Left renal cortex interstitium (tissue), 4 donors: Measurements from ENCODE around the gene MRAP2. TPM values are rescaled to one million over a fixed set of nuclear protein-coding genes. Genes with fewer than 3 reads are reported as not detected.
A peak's percentile ranks its signal among the peaks of the same experiment; 100 is the strongest.
"Not testable (repeated sequence)": the region's sequence is repeated elsewhere in the genome, so short reads cannot be mapped to it uniquely, and the experiment has no call there.

Source experiments
- DNase-seq, 4 donors: peaks; one replicate each; pipeline ENCODE4 v3.0.0-alpha.2; 2013; ENCODE audit warnings: low read depth in 4 of 4, low spot score in 2 of 4, missing footprints in 1 of 4
- polyA plus RNA-seq, 4 donors: library from polyadenylated mRNA; unstranded; fragments of 120-200 nt; gene quantifications; one replicate each; pipeline ENCODE4 v1.2.1, GENCODE V29; 2013; ENCODE audit not compliant: insufficient read length in 4 of 4

Gene MRAP2
- polyA plus RNA-seq, 4 donors = 2.3 to 4.1 (median 3.3) TPM

GRCh38 chr6:84027340-84028181 lies 6.0 kb upstream of the MRAP2 start:
- no peak for DNase-seq

DNA sequence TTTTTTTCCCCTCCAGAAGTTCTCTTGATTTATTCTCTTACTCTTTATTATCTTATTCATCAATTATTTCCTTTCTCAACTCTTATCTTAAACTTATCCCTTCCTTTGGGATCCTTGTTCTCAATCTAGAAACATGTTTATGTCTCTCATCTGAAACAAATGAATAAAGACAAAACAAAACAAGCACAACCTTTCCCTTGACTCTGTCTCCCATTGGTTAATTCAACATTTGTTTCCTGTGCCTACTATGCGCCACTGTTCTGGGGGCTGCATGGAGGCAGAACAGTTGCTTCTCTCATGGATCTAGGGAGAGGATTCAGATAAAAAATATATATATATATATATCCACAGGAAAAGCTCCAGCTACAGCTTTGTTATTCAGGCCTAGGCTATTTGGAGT lies 5.2 kb upstream of the MRAP2 start:
- DNase-seq = no peak

DNA sequence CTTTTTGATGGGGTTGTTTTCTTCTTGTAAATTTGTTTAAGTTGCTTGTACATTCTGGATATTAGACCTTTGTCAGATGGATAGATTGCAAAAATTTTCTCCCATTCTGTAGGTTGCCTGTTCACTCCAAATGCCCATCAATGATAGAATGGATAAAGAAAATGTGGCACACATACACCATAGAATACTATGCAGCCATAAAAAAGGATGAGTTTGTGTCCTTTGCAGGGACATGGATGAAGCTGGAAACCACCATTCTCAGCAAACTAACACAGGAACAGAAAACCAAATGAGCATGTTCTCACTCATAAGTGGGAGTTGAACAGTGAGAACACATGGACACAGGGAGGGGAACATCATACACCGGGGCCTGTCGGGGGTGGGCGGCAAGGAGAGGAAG lies 1.6 kb upstream of the MRAP2 start:
- DNase-seq = not testable (repeated sequence)

DNA sequence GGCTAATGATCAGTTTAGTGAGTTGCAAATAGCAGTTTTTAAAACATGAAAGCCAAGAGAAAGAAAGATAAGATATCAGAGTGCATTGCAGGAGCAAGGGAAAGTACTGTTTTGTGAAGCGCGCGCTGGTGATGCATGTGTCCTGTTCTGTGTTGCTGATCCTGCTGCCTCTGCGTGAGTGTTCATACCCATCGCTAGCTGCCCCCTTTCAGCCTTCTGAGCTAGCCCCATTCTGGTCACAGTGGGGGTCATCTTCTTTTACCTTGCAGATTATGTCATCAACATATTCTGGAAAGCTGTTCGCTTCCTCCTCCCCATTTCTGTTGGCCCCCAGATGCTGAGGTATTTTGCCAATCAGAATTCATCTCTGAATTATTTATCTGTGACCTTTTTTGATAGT lies 1.9 kb downstream of the MRAP2 start:
- DNase-seq = no peak

- no peak for DNase-seq
Measured at GRCh38 chr6:84037425-84038089, 4.0 kb downstream of the MRAP2 start.

DNA sequence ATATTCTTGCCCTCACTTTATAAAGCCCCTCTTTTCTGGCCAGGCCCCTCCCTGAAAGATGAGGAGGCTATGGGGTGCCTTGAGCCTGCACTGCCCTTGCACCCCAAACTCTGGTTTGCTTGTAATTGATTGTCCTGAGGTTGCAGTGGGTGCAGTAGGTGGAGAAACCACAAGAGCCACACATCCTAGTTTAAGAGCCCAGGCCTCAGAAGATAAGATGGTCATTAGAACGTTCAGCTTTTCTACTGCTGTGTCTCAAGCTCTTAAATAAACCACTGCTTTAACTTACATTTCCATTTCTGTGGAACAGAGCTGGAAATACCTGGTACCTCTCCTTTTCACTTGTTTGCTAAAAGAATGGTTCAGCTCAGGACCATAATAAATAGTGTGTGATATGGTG lies 9.0 kb downstream of the MRAP2 start:
- DNase-seq = no peak

DNA sequence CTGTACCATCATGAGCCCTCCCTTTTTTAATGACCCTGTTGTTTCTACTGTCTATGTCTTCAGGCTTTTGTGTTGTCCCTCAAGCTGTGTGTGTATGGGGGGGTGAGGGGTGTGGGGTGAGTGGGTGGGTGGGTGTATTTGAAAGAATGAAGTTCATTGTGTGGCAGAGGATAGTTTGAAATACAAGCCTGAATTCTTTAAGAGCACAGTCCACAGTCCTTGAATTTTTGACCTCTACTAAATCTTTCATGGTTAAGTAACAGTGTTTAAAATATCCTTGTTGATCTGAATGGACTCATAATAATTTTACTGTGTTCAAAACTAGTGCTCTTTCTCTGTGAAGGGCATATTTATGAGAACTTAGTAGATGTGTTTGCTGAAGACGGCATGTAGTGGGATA lies 10.0 kb downstream of the MRAP2 start:
- DNase-seq = no peak

DNA sequence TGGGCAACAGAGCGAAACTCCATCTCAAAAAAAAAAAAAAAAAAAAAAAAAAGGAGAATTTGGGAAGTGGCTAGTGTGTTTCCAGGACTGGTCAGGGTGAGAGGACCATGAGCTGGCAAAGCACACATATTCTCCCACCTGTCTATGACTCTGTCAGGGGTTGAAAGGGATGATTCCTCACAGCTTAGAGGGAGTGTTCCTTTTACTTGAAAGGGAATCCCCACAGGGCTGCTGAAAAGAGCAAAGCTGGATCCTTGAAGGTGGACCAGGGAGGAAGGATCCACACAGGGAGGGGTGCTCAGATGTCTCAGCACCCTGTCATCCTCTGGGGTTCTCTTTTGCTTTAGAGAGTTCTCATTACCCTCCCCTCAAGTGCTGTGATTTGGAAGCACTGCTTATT lies 13.2 kb downstream of the MRAP2 start:
- no peak for DNase-seq

- no peak for DNase-seq
Measured at GRCh38 chr6:84048588-84048987, 15.0 kb downstream of the MRAP2 start.

- DNase-seq = no peak
Measured at GRCh38 chr6:84050408-84050807, 16.8 kb downstream of the MRAP2 start.

DNA sequence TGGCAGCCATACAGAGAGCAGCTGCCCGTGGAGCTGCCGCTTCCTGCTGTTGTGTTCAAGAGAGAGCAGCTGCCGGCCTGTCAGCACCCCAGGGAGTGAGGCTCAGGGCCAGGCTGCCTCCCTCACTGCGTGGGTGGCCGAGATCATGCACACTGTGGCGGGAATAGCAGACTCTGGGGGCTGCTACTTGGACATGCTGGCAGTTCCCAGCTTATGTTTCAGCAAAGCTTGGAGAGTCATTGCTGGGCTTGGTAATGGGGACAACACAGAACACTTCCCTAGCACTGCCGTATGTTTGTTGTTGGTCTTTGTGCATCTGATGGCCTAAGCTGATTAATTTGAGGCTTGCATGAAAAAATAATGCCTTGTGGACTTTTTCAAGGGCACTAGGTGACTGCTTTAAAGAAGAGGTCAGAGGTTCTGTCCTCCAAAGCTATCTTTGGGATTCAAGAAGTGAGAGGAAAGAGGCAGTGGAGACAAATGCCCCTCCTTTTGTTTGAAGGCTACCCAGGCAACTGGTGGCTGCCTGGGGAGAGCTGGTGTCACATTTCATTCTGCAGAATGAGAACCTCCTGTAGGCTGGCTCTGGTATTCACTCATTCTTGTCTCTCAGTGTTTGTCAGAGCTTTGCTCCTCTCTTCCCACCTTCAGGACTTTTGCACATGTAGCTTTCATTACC lies 18.8 kb downstream of the MRAP2 start:
- peak in 1 of 4 donors; percentile 82 for DNase-seq

DNA sequence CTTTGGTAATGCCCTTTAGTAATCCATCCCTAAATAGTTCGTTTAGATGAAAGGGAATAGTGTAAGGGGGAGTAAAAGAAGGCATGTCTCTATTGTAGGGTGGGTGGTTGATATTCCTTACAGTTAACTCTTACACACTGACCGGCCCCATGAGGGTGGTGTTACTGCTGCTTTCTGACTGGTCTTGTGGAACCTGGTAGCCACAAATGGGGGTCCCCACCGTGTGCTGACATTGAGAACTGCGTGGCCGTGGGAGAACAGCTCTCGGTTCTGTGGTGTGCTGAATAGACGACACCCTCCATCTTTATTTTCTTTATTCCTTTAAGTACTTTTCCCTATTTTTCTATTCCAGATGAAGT lies 19.3 kb downstream of the MRAP2 start:
- DNase-seq = no peak

DNA sequence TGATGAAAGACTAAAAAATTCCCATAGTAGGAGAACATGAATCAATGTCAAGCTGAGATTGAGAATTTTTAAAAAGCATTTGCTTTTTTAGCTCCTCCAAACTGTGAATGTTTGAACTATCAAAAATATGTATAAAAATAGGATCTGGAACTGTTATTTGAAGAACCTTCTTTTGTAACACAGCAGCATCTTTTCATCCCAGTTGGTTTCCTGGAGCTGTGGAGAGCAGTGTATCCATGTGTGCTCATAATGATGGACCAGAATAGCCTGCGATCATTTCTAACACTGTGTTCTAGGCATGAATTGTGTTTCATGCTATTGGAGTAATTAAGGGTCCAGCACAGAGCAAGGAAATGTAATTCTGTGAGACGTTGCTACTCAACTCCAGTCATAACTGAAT lies 22.1 kb downstream of the MRAP2 start:
- DNase-seq = no peak

DNA sequence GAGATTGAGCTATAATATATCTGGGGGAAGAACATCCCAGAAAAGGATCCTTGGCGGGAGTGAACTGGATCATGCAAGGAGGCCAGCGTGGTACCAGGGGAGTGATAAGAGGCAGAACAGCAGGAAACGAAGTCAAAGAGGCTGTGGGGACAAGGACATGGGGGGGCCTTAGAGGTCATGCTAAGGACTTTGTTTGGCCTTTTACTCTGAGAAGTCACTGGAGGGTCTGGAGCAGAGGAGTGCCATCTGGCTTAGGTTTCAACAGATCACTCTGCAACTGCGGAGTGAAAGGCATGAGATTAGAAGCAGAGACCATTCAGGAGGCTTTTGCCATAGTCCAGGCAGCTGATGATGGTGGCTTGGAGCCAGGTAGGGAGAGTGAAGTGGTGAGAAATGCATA lies 24.3 kb downstream of the MRAP2 start:
- DNase-seq = no peak

GRCh38 chr6:84059082-84059481 lies 25.5 kb downstream of the MRAP2 start:
- no peak for DNase-seq

DNA sequence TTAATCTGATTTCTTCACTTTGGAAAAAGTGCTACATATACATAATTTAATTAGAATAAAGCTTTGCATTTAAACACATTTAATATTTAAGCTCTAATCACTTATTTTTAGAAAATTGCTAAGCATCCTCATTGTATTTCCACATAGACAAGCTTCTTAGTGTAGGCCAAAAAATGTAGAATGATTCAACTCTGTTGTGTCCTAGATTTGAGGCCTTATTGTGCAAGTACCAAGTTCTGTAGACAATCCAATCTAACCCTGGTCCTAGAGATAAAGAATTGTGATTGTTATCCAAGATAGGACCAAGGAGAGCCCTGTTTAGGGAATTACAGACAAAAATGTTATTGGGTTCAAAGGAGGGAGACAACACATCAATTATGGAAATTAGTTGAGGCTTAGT lies 27.6 kb downstream of the MRAP2 start:
- no peak for DNase-seq

DNA sequence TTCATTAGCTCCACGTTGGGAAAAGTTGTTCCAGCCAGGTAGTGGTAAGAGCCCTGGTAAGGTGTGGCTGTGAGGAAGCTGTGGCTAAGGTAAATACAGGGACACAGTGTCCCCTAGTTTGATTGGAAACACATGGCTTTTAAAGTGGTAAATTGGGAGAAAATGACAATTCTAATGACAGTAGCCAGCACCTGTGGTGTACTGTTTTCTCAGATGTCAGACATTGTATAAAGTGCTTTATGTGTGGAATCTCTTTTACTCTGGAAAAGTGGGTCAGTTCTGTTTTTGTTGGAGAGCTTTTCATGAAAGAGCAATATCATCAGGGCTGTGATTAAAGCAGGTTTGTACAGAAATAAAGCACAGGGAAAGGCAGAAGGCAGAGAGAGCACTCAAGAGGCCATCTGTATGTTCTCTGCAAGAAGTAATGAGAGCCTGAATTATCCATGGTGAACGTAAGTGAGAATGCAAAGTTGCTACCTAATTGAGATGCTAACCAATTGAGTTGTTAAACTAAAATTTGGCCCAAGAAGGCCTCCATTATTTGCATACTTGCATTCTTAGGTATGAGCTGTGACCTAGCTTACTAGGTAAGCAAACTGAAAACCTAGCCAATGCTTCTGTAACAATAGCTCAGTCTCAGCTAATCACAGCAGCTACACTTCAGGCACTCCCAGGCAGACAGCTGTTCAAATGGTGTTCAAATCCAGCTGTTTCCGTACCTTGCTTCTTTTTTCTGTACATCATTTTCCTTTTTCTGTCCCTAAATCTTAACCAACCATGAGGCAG lies 28.2 kb downstream of the MRAP2 start:
- DNase-seq = no peak

GRCh38 chr6:84062519-84063154 lies 29.1 kb downstream of the MRAP2 start:
- DNase-seq = no peak

- DNase-seq = no peak
Measured at GRCh38 chr6:84065693-84066290, 32.2 kb downstream of the MRAP2 start.

DNA sequence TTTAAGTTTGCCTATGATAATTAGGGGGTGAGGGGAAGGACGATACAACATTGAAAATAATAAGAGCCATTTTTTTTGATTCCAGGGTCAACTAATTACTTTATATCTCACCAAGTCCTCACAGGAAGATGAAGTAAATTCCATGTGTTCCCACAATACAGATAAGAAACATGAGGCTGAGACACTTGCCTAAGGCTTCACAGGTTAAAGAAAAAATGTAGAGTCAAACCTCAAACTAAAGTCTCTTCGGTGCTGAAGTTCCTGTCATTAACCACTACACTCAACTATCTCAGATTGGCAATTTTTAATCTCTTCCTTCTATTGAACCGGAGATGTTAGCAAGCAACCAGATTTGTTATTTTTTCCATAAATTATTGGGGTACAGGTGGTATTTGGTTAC lies 33.0 kb downstream of the MRAP2 start:
- DNase-seq = no peak
